Transverse colon (tissue), 4 donors: ENCODE data around the gene TGFB2. TPM values are rescaled to one million over a fixed set of nuclear protein-coding genes. Genes with fewer than 3 reads are reported as not detected.

Source experiments
- DNase-seq: peaks from one replicate; pipeline ENCODE4 v3.0.0-alpha.2; 2019
- H3K27ac ChIP-seq, 4 donors: fragments of 200-600 bp; sonication (generic); 2 replicates each; pipeline ENCODE4 v1.5.1; 2016 to 2018; ENCODE audit warnings: inconsistent platforms in 4 of 4
- H3K27me3 ChIP-seq: fragments of 200-600 bp; sonication (generic); 2 replicates; pipeline ENCODE4 v1.5.1; 2017; ENCODE audit warnings: inconsistent platforms
- H3K36me3 ChIP-seq, 4 donors: fragments of 200-600 bp; sonication (generic); 2 replicates each; pipeline ENCODE4 v1.5.1; 2017 to 2019; ENCODE audit warnings: inconsistent platforms in 4 of 4
- H3K4me1 ChIP-seq, 4 donors: fragments of 200-600 bp; sonication (generic); 2 replicates each; pipeline ENCODE4 v1.5.1; 2017 to 2020; ENCODE audit warnings: inconsistent platforms in 4 of 4
- H3K4me3 ChIP-seq, 4 donors: fragments of 200-600 bp; sonication (generic); 1 replicate in 1 of 4; 2 replicates in 3 of 4; pipeline versions ENCODE4 v1.5.1 to v1.6.1; 2017 to 2019; ENCODE audit warnings: inconsistent platforms in 4 of 4
- H3K9me3 ChIP-seq, 2 donors: fragments of 200-600 bp; sonication (generic); 2 replicates each; pipeline ENCODE4 v1.5.1; 2017 to 2019; ENCODE audit warnings: inconsistent platforms in 2 of 2
- EP300 ChIP-seq: sonication (generic); formaldehyde crosslinking; IDR thresholded peaks from one replicate; pipeline ENCODE4 v1.6.1; 2017; ENCODE audit warnings: antibody characterized with exemption, low read depth
- POLR2A ChIP-seq: fragments of 450-650 bp; IDR thresholded peaks from one replicate; pipeline ENCODE4 v1.6.1; 2016; ENCODE audit warnings: antibody characterized with exemption, mild to moderate bottlenecking, moderate library complexity
- POLR2AphosphoS5 ChIP-seq, 3 donors: sonication (generic); formaldehyde crosslinking; IDR thresholded peaks; one replicate each; pipeline ENCODE4 v1.6.1; 2016; ENCODE audit warnings: antibody characterized with exemption in 3 of 3
- WGBS, 2 donors: methylation state at CpG; one replicate each; pipeline ENCODE4 v1.1.5; 2018; ENCODE audit warnings: low coverage in 1 of 2; 5-methylcytosine and 5-hydroxymethylcytosine counted together
- in situ Hi-C, 4 donors: fragments of 200-750 bp; cut with MboI; loops; one replicate each; pipeline versions ENCODE4 v1.15.0 to v1.15.1; 2017; ENCODE audit warnings: low sequenced_read_pairs in 3 of 4, low pct_ligation_motif_present in 1 of 4, low pct_unique_long_range_greater_than_20kb in 1 of 4
- intact Hi-C: fragments of 100-400 bp; cut with DNase I; formaldehyde crosslinking; loops from one replicate; pipeline ENCODE4 v1.15.1; 2023; ENCODE audit warnings: low total_unique reads
- total RNA-seq, 4 donors: library from RNA; depleted of rRNA; stranded (reverse); fragments of >200 nt; gene quantifications; one replicate each; pipeline ENCODE4 v1.1.0, GENCODE V29; 2016
- TF ChIP-seq, protein P1 (sequence below), 5 experiments: fragments of 200-600 bp in 3 of 5; fragments of 450-650 bp in 2 of 5; sonication (generic) in 3 of 5; IDR thresholded peaks; 1 replicate in 2 of 5; 2 replicates in 3 of 5; pipeline ENCODE4 v1.5.1; 2016 to 2017; ENCODE audit warnings: antibody characterized with exemption in 5 of 5, inconsistent platforms in 3 of 5, mild to moderate bottlenecking in 2 of 5, moderate library complexity in 1 of 5

The TGFB2 gene
- total RNA-seq, 4 donors from 2014 or later = 0.41 to 2.2 (median 1.1) TPM

DNA sequence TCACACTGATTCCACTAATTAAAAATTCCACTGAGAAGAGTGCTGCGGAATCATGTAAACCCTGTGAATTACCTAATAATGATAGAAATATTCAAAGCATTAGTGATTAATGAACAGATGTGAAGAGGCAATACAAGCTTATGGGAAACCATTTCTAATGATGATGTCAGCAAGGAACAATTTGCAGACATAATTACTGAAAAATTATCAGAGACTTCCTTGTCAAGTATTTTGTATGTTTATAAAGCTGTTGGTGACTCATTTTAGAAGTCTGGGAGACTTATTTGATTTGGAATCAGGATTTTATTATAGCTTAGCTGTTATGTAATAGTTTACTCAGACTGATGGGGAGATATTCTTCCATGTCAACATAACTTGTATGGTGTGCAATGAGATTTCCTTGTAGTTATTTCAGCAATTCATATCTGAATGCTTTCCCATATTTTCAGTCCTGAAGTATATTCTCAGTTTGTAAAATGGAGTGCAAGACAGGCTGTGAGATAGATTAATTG, 135.5 kb downstream of the TGFB2 start:
- in situ Hi-C loops = no loop called here

DNA sequence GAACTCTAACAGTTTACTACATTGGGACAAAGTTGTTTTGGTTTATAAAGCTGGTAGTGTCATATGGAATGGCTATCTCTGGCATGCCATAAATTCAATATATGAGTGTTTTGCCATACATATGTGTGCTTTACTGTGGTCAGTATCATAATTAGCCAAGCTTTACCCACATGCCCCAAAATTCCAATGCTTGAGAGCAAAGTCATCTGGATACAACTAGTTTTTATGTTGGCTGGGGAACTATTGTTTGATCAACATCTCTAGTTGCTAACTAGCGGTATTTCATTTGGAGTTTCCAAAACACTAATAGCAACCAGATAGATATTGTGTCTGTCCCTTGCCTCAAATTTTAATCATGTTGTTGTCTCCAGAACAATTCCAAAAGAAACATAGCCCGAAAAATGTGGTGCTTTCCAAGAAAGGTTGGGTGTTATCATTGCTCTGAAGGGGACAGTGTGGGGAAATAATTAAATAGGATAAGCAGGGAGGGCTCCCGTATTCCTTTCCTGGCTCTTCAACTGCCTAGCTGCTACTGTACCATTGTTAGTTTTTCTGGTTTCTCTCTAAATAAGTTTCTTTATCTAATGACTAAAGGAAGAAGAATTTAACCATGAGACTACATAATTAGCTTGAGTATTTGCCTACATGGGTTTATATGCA, 136.1 kb downstream of the TGFB2 start:
- WGBS, 2 donors = 57 to 62% methylated on average over 3 of the region's 3 CpGs

More for the DNA sequence above, 135.5 kb downstream of the TGFB2 start:
- TF ChIP-seq, protein P1, sequence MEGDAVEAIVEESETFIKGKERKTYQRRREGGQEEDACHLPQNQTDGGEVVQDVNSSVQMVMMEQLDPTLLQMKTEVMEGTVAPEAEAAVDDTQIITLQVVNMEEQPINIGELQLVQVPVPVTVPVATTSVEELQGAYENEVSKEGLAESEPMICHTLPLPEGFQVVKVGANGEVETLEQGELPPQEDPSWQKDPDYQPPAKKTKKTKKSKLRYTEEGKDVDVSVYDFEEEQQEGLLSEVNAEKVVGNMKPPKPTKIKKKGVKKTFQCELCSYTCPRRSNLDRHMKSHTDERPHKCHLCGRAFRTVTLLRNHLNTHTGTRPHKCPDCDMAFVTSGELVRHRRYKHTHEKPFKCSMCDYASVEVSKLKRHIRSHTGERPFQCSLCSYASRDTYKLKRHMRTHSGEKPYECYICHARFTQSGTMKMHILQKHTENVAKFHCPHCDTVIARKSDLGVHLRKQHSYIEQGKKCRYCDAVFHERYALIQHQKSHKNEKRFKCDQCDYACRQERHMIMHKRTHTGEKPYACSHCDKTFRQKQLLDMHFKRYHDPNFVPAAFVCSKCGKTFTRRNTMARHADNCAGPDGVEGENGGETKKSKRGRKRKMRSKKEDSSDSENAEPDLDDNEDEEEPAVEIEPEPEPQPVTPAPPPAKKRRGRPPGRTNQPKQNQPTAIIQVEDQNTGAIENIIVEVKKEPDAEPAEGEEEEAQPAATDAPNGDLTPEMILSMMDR (IDR thresholded peaks at IDR 0.05) = no peak
- TF ChIP-seq POLR2AphosphoS5 (IDR thresholded peaks at IDR 0.05) = peak in 2 of 3 donors; percentile 22 to 27
- Histone ChIP-seq H3K4me1 (peaks cover 0 to 10% (median 7%) of the 10 kb centered on the region in 4 donors), H3K27ac (peak overlapping the region; percentile 63 to 72 (median 66)), H3K9me3 (no peaks in the 10 kb centered on the region), H3K4me3 (no peak overlapping the region), H3K27me3 (no peaks in the 10 kb centered on the region), H3K36me3 (no peaks in the 10 kb centered on the region)
- WGBS, 2 donors = 78% methylated on average over 1 of the region's 1 CpG; no CpG with 5 or more reads in 1 of the 2 donors
- no peak for DNase-seq
- intact Hi-C loops = no loop called here

DNA sequence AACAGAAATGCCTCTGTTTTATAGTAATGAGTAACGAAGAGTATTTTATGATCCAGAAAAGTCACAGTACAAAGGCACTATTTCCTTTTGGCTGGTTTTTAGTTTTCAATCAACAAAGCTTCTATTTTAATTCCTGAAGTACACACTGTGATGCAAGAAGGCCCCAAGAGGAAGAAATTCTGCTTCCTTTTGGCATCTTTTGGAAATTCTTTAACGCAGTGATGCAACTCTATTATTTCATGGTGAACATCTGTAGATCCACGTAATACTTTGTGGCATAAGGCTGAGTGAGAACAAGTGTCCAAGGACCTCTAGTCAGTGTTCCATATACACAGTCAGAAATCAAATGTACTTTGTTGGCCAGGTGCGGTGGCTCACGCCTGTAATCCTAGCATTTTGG, 137.5 kb downstream of the TGFB2 start:
- in situ Hi-C loops (no loop called here), intact Hi-C loops (no loop called here)
- 37 to 56% methylated on average over 3 to 5 of the region's 5 CpGs for WGBS, 2 donors
- no peak overlapping the region for H3K4me3 ChIP-seq
- no peaks in the 10 kb centered on the region for H3K36me3 ChIP-seq
- peak overlapping the region in 1 of 4 donors; percentile 39 for H3K27ac ChIP-seq
- no peaks in the 10 kb centered on the region for H3K9me3 ChIP-seq
- DNase-seq = no peak
- no peak for TF ChIP-seq POLR2A
- TF ChIP-seq POLR2AphosphoS5 (IDR thresholded peaks at IDR 0.05) = peak; percentile 15 to 35 (median 29)
- no peaks in the 10 kb centered on the region for H3K27me3 ChIP-seq
- H3K4me1 ChIP-seq = peaks cover 0 to 10% (median 7%) of the 10 kb centered on the region in 4 donors

More for the DNA sequence above, 136.1 kb downstream of the TGFB2 start:
- in situ Hi-C loops (no loop called here), intact Hi-C loops (no loop called here)
- Histone ChIP-seq H3K27me3 (no peaks in the 10 kb centered on the region), H3K27ac (peak overlapping the region in 3 of 4 donors; percentile 39 to 72 (median 67)), H3K36me3 (no peaks in the 10 kb centered on the region), H3K9me3 (no peaks in the 10 kb centered on the region), H3K4me3 (no peak overlapping the region), H3K4me1 (peaks cover 0 to 10% (median 7%) of the 10 kb centered on the region in 4 donors)
- TF ChIP-seq POLR2AphosphoS5 (IDR thresholded peaks at IDR 0.05) (no peak), EP300 (no peak)
- DNase-seq = no peak

DNA sequence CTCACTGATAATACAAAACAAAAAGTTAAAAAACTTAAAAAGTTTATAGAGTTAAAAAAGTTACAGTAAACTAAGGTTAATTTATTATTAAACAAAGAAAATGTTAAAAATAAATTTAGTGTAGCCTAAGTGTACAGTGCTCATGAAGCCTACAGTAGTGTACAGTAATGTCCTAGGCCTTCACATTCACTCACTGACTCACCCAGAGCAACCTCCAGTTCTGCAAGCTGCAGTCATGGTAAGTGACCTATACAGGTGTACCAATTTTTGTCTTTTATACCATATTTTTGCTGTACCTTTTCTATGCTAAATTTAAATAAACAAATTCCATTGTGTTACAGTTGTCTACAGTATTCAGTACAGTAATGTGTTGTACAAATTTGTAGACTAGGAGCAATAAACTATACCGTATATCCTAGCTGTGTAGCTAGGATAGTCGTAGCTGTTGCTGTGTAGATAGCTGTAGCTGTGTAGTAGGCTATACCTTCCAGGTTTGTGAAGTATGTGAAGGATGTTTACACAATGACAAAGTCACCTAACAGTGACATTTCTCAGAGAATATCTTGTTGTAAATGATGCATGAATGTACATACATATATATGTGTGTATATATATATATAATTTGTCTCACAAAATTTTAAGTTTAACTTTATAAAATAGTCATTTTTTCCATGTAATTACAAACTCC, 140.2 kb downstream of the TGFB2 start:
- no peak for DNase-seq
- H3K27ac ChIP-seq = no peak overlapping the region
- intact Hi-C loops = no loop called here
- WGBS, 2 donors = 72 to 91% methylated on average over 2 of the region's 2 CpGs
- no peak overlapping the region for H3K4me3 ChIP-seq
- no peaks in the 10 kb centered on the region for H3K27me3 ChIP-seq
- TF ChIP-seq EP300 (no peak), POLR2A (no peak), POLR2AphosphoS5 (IDR thresholded peaks at IDR 0.05) (no peak)
- TF ChIP-seq, protein P1 (IDR thresholded peaks at IDR 0.05) = no peak
- no peaks in the 10 kb centered on the region for H3K9me3 ChIP-seq
- peaks cover 0 to 4% (median 0%) of the 10 kb centered on the region in 4 donors for H3K4me1 ChIP-seq
- in situ Hi-C loops = no loop called here
- no peaks in the 10 kb centered on the region for H3K36me3 ChIP-seq

DNA sequence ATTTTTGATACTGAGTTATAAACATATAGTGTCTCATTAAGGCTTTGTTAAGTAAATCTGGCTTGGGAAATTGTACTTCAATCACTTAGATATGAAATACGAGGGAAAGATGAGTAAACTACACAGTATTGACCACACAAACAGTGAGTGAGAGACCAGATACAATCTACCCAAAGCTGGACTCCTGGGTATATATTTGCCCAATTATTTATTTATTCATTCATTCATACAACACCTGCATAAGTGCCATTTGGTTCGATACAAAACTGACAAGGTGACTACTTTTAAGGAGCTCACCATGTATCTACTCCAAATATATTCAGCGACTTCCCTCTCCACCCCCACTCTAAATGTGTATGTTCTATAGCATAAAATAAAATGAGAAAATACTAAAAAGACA, 143.4 kb downstream of the TGFB2 start:
- DNase-seq = no peak
- TF ChIP-seq EP300 = no peak
- no peak for TF ChIP-seq POLR2A
- TF ChIP-seq, protein P1 (IDR thresholded peaks at IDR 0.05) = no peak
- TF ChIP-seq POLR2AphosphoS5 (IDR thresholded peaks at IDR 0.05) = no peak
- in situ Hi-C loops (no loop called here), intact Hi-C loops (no loop called here)
- no peak overlapping the region for H3K4me3 ChIP-seq
- H3K27me3 ChIP-seq = no peaks in the 10 kb centered on the region
- H3K36me3 ChIP-seq = no peaks in the 10 kb centered on the region
- WGBS, 2 donors = 71 to 73% methylated on average over 3 of the region's 3 CpGs
- no peaks in the 10 kb centered on the region for H3K9me3 ChIP-seq
- H3K27ac ChIP-seq = no peak overlapping the region
- no peaks in the 10 kb centered on the region for H3K4me1 ChIP-seq
